Breast epithelium (tissue), 4 donors: ENCODE results near the gene STIMATE. TPM values are rescaled to one million over a fixed set of nuclear protein-coding genes. Genes with fewer than 3 reads are reported as not detected.

Experiments used
- DNase-seq, 2 donors: peaks; one replicate each; pipeline ENCODE4 v3.0.0-alpha.2; 2019; ENCODE audit warnings: low spot score in 2 of 2
- H3K27ac ChIP-seq, 2 donors: fragments of 200-600 bp; sonication (generic) in 1 of 2; one replicate each; pipeline ENCODE4 v1.5.1; 2016 to 2019; ENCODE audit warnings: mild to moderate bottlenecking in 1 of 2
- H3K27me3 ChIP-seq, 2 donors: fragments of 200-600 bp; sonication (generic) in 1 of 2; one replicate each; pipeline versions ENCODE4 v1.5.1 to v1.6.0; 2017 to 2019; ENCODE audit warnings: control low read depth in 1 of 2, mild to moderate bottlenecking in 1 of 2
- H3K36me3 ChIP-seq: fragments of 200-600 bp; one replicate; pipeline ENCODE4 v1.5.1; 2019
- H3K4me1 ChIP-seq, 2 donors: fragments of 200-600 bp; sonication (generic); one replicate each; pipeline ENCODE4 v1.5.1; 2016 to 2019; ENCODE audit warnings: control low read depth in 1 of 2
- H3K4me3 ChIP-seq, 3 donors: fragments of 200-600 bp; sonication (generic); 1 replicate in 2 of 3; 2 replicates in 1 of 3; pipeline ENCODE4 v1.5.1; 2016 to 2019; ENCODE audit warnings: mild to moderate bottlenecking in 3 of 3, moderate library complexity in 2 of 3
- H3K9me3 ChIP-seq, 2 donors: fragments of 200-600 bp; sonication (generic) in 1 of 2; one replicate each; pipeline ENCODE4 v1.5.1; 2016 to 2019; ENCODE audit warnings: control low read depth in 1 of 2
- CTCF ChIP-seq, 3 donors: fragments of 450-650 bp; IDR thresholded peaks; one replicate each; pipeline ENCODE4 v1.5.1; 2016 to 2017; ENCODE audit warnings: antibody characterized with exemption in 3 of 3, mild to moderate bottlenecking in 3 of 3, moderate library complexity in 3 of 3
- POLR2A ChIP-seq: fragments of 450-650 bp; IDR thresholded peaks from one replicate; pipeline ENCODE4 v1.6.1; 2016; ENCODE audit warnings: antibody characterized with exemption, mild to moderate bottlenecking, moderate library complexity
- POLR2AphosphoS5 ChIP-seq, 3 donors: sonication (generic); formaldehyde crosslinking; IDR thresholded peaks; one replicate each; pipeline ENCODE4 v1.6.1; 2017; ENCODE audit warnings: antibody characterized with exemption in 3 of 3
- intact Hi-C: fragments of 100-400 bp; cut with DNase I; formaldehyde crosslinking; loops from one replicate; pipeline ENCODE4 v1.15.1; 2023; ENCODE audit warnings: low total_unique reads
- total RNA-seq, 3 donors: library from RNA; depleted of rRNA; stranded (reverse); fragments of >200 nt; gene quantifications; one replicate each; pipeline ENCODE4 v1.1.0, GENCODE V29; 2016

The STIMATE gene
- total RNA-seq, 3 donors from 2014 or later, result 14.0 to 18.7 (median 14.7) TPM

- no peaks in the 10 kb centered on the region for H3K27me3 ChIP-seq
- no peak for DNase-seq
- H3K36me3 ChIP-seq, result no peaks in the 10 kb centered on the region
- intact Hi-C loops, result loop anchor here (2.0 kb wide), 1 partner anchor 27 kb away; no protein-coding TSS in a partner anchor
- H3K27ac ChIP-seq, result no peak overlapping the region
- TF ChIP-seq POLR2AphosphoS5 (IDR thresholded peaks at IDR 0.05) (no peak), POLR2A (no peak)
- H3K4me3 ChIP-seq, result no peak overlapping the region
- no peaks in the 10 kb centered on the region for H3K4me1 ChIP-seq
- H3K9me3 ChIP-seq, result no peaks in the 10 kb centered on the region
These were observed 77.4 kb downstream of the STIMATE start for GRCh38 chr3:52819936-52820335.

GRCh38 chr3:52817860-52818259 lies 79.5 kb downstream of the STIMATE start:
- no peaks in the 10 kb centered on the region for H3K36me3 ChIP-seq
- intact Hi-C loops, result no loop called here
- TF ChIP-seq POLR2AphosphoS5 (IDR thresholded peaks at IDR 0.05) (no peak), CTCF (IDR thresholded peaks at IDR 0.05) (no peak), POLR2A (no peak)

GRCh38 chr3:52817221-52817620 lies 80.1 kb downstream of the STIMATE start:
- no peaks in the 10 kb centered on the region for H3K9me3 ChIP-seq
- H3K4me3 ChIP-seq, result no peak overlapping the region
- H3K4me1 ChIP-seq, result no peaks in the 10 kb centered on the region
- intact Hi-C loops, result no loop called here
- no peak overlapping the region for H3K27ac ChIP-seq
- DNase-seq, result no peak
- H3K27me3 ChIP-seq, result no peaks in the 10 kb centered on the region
- H3K36me3 ChIP-seq, result no peaks in the 10 kb centered on the region
- TF ChIP-seq POLR2A, result no peak
- TF ChIP-seq POLR2AphosphoS5 (IDR thresholded peaks at IDR 0.05), result no peak
- no peak for TF ChIP-seq CTCF (IDR thresholded peaks at IDR 0.05)

More at GRCh38 chr3:52817860-52818259, 79.5 kb downstream of the STIMATE start:
- Histone ChIP-seq H3K9me3 (no peaks in the 10 kb centered on the region), H3K27me3 (no peaks in the 10 kb centered on the region), H3K4me3 (no peak overlapping the region), H3K27ac (no peak overlapping the region), H3K4me1 (no peaks in the 10 kb centered on the region)
- DNase-seq, result no peak

- intact Hi-C loops, result no loop called here
- Histone ChIP-seq H3K27ac (no peak overlapping the region), H3K9me3 (no peaks in the 10 kb centered on the region)
These were observed 80.7 kb downstream of the STIMATE start for GRCh38 chr3:52816654-52817053.

GRCh38 chr3:52816199-52816598 lies 81.1 kb downstream of the STIMATE start:
- intact Hi-C loops, result no loop called here
- H3K4me1 ChIP-seq, result no peaks in the 10 kb centered on the region
- no peaks in the 10 kb centered on the region for H3K27me3 ChIP-seq
- H3K9me3 ChIP-seq, result no peaks in the 10 kb centered on the region
- H3K36me3 ChIP-seq, result no peaks in the 10 kb centered on the region
- TF ChIP-seq POLR2A, result no peak
- TF ChIP-seq POLR2AphosphoS5 (IDR thresholded peaks at IDR 0.05), result no peak
- no peak for TF ChIP-seq CTCF (IDR thresholded peaks at IDR 0.05)
- no peak overlapping the region for H3K27ac ChIP-seq
- DNase-seq, result no peak
- H3K4me3 ChIP-seq, result no peak overlapping the region

More at GRCh38 chr3:52816654-52817053, 80.7 kb downstream of the STIMATE start:
- Histone ChIP-seq H3K27me3 (no peaks in the 10 kb centered on the region), H3K36me3 (no peaks in the 10 kb centered on the region), H3K4me3 (no peak overlapping the region), H3K4me1 (no peaks in the 10 kb centered on the region)
- TF ChIP-seq CTCF (IDR thresholded peaks at IDR 0.05), result no peak
- no peak for TF ChIP-seq POLR2AphosphoS5 (IDR thresholded peaks at IDR 0.05)
- no peak for TF ChIP-seq POLR2A
- no peak for DNase-seq

GRCh38 chr3:52813810-52814209 lies 83.5 kb downstream of the STIMATE start:
- no peaks in the 10 kb centered on the region for H3K4me1 ChIP-seq

More at GRCh38 chr3:52813810-52814209, 83.5 kb downstream of the STIMATE start:
- Histone ChIP-seq H3K27ac (no peak overlapping the region), H3K36me3 (no peaks in the 10 kb centered on the region), H3K4me3 (no peak overlapping the region), H3K9me3 (no peaks in the 10 kb centered on the region), H3K27me3 (no peaks in the 10 kb centered on the region)
- intact Hi-C loops, result no loop called here
- no peak for DNase-seq
- TF ChIP-seq POLR2AphosphoS5 (IDR thresholded peaks at IDR 0.05), result no peak
- no peak for TF ChIP-seq POLR2A
- no peak for TF ChIP-seq CTCF (IDR thresholded peaks at IDR 0.05)
